Fibroblast of skin of left biceps (primary cell): Measurements from ENCODE around the gene RUNX1.

Experiments used
- DNase-seq, 2 experiments: peaks; one replicate each; pipeline ENCODE4 v3.0.0-alpha.2; 2013; ENCODE audit warnings: low read depth in 2 of 2

RUNX1 gene

GRCh38 chr21:34900376-34900775 lies 148.7 kb downstream of the RUNX1 start:
- no peak for DNase-seq

- DNase-seq = no peak
Observed at GRCh38 chr21:34899760-34900159, 149.3 kb downstream of the RUNX1 start.

- no peak for DNase-seq
Observed at GRCh38 chr21:34899302-34899701, 149.8 kb downstream of the RUNX1 start.

- DNase-seq = no peak
Observed at GRCh38 chr21:34897828-34898227, 151.3 kb downstream of the RUNX1 start.

GRCh38 chr21:34894401-34894800 lies 154.7 kb downstream of the RUNX1 start:
- DNase-seq = no peak

GRCh38 chr21:34892209-34892608 lies 156.9 kb downstream of the RUNX1 start:
- DNase-seq = no peak

DNA sequence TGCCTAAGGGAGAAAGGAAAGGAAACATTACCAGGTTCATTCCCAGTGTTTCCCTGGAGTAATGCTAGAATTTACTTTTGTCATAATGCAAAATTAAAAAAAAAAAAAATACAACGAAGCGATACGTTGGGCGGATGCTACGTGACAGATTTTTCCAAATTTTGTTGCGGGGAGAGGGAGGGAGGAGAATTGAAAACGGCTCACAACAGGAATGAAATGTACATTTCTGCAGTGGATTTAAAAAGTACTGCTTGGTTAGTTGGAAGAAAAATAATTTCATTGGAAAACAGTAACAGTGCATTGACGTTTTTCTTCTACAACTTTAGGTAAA lies 157.5 kb downstream of the RUNX1 start:
- DNase-seq = no peak

- no peak for DNase-seq
Observed at GRCh38 chr21:34890724-34891612, 158.1 kb downstream of the RUNX1 start.

DNA sequence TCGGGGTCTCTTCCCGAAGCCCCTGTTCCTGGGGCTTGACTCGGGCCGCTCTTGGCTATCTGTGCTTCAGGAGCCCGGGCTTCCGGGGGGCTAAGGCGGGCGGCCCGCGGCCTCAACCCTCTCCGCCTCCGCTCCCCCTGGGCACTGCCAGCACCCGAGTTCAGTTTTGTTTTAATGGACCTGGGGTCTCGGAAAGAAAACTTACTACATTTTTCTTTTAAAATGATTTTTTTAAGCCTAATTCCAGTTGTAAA lies 158.7 kb downstream of the RUNX1 start:
- no peak for DNase-seq

- DNase-seq = peak in 1 of 2 experiments; percentile 61
Observed at GRCh38 chr21:34889676-34890469, 159.2 kb downstream of the RUNX1 start.

GRCh38 chr21:34889320-34889675 lies 159.8 kb downstream of the RUNX1 start:
- DNase-seq = peak in 1 of 2 experiments; percentile 45

- peak; percentile 93 for DNase-seq
Observed at GRCh38 chr21:34888569-34889319, 160.4 kb downstream of the RUNX1 start.

GRCh38 chr21:34887725-34888568 lies 161.2 kb downstream of the RUNX1 start:
- peak; percentile 78 to 82 for DNase-seq

GRCh38 chr21:34887105-34887442 lies 162.0 kb downstream of the RUNX1 start:
- DNase-seq = no peak

GRCh38 chr21:34886240-34887104 lies 162.6 kb downstream of the RUNX1 start:
- DNase-seq = no peak

DNA sequence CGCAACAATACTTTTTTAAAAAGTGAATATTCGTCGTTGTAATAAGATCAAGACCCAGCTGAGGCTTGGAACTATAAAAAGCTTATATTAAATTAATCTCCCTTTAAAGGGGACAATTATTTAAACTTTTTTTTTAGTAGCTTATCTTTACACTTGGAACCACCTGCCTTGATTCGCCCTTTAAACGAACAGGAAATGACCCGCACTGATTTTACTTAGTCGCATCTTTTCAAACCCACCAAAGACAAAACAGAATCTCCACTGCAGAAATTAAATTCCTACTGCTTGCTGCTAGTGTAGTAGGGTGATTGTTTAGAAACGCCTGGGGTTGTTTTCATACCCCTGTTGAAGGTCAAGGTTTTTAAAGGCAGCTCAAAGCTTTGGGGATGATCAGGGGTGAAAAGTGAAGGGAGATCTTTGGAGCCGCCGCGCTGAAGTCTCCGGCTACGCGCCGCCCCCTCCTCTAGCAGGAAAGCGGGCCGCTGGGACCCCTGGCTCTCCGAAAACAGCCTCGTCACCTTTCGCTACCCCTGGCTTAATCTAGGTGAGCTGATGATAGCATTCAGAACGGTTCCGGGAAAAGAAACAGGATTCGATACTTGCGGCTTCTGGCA lies 163.4 kb downstream of the RUNX1 start:
- DNase-seq = no peak

GRCh38 chr21:34885125-34885524 lies 164.0 kb downstream of the RUNX1 start:
- no peak for DNase-seq

- no peak for DNase-seq
Observed at GRCh38 chr21:34884346-34884929, 164.7 kb downstream of the RUNX1 start.

GRCh38 chr21:34883491-34884271 lies 165.4 kb downstream of the RUNX1 start:
- no peak for DNase-seq
